Tibial nerve (tissue), 4 donors: ENCODE measurements around the gene ADGRE3. TPM values are rescaled to one million over a fixed set of nuclear protein-coding genes. Genes with fewer than 3 reads are reported as not detected.
"Not testable (repeated sequence)": the region's sequence is repeated elsewhere in the genome, so short reads cannot be mapped to it uniquely, and the experiment has no call there.

Experiments
- DNase-seq, 2 donors: peaks; one replicate each; pipeline ENCODE4 v3.0.0-alpha.2; 2019; ENCODE audit warnings: low spot score in 2 of 2
- H3K27ac ChIP-seq, 4 donors: fragments of 200-600 bp; sonication (generic) in 3 of 4; one replicate each; pipeline ENCODE4 v1.5.1; 2017 to 2019; ENCODE audit warnings: mild to moderate bottlenecking in 1 of 4
- H3K27me3 ChIP-seq, 2 donors: fragments of 200-600 bp; sonication (generic) in 1 of 2; one replicate each; pipeline versions ENCODE4 v1.5.1 to v1.6.0; 2017 to 2019
- H3K36me3 ChIP-seq, 3 donors: fragments of 200-600 bp; sonication (generic); one replicate each; pipeline ENCODE4 v1.5.1; 2018 to 2019
- H3K4me1 ChIP-seq, 4 donors: fragments of 200-600 bp; sonication (generic) in 3 of 4; one replicate each; pipeline ENCODE4 v1.5.1; 2017 to 2019
- H3K4me3 ChIP-seq, 4 donors: fragments of 200-600 bp; sonication (generic) in 3 of 4; one replicate each; pipeline ENCODE4 v1.5.1; 2017 to 2019; ENCODE audit warnings: mild to moderate bottlenecking in 1 of 4, moderate library complexity in 1 of 4
- H3K9me3 ChIP-seq, 4 donors: fragments of 200-600 bp; sonication (generic) in 3 of 4; one replicate each; pipeline ENCODE4 v1.5.1; 2017 to 2019
- CTCF ChIP-seq, 5 experiments: fragments of 200-600 bp in 3 of 5; fragments of 450-650 bp in 2 of 5; sonication (generic) in 3 of 5; IDR thresholded peaks; one replicate each; pipeline ENCODE4 v1.5.1; 2016 to 2019; ENCODE audit warnings: antibody characterized with exemption in 5 of 5, mild to moderate bottlenecking in 3 of 5, moderate library complexity in 2 of 5
- EP300 ChIP-seq, 2 donors: sonication (generic); formaldehyde crosslinking; IDR thresholded peaks; one replicate each; pipeline ENCODE4 v1.6.1; 2017; ENCODE audit warnings: antibody characterized with exemption in 2 of 2, mild to moderate bottlenecking in 1 of 2
- POLR2A ChIP-seq, 2 donors: fragments of 450-650 bp; IDR thresholded peaks; one replicate each; pipeline ENCODE4 v1.6.1; 2017; ENCODE audit warnings: antibody characterized with exemption in 2 of 2, mild to moderate bottlenecking in 2 of 2, moderate library complexity in 2 of 2
- WGBS, 2 donors: methylation state at CpG; one replicate each; pipeline ENCODE4 v1.1.5; 2018; 5-methylcytosine and 5-hydroxymethylcytosine counted together
- total RNA-seq, 4 donors: library from RNA; depleted of rRNA; stranded (reverse); fragments of >200 nt; gene quantifications; one replicate each; pipeline ENCODE4 v1.1.0, GENCODE V29; 2016

The ADGRE3 gene
- total RNA-seq, 4 donors from 2014 or later: not detected

DNA sequence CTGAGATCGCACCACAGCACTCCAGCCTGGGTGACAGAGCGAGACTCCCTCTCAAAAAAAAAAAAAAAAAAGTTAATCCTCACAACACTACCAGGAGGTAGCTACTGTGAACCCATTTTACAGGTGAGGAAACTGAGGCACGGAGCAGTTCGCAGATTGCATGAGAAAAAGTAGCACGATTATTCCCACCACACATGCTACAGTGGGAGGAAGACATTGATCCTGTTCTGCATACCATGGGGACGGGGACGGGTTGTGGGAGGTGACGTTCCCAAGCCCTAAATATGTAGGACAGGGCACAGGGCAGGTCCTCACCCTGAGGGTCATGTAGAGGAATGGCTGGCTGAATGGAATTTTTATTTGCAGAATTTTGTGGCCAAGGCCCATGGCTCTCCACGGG lies 68.0 kb downstream of the ADGRE3 start:
- TF ChIP-seq CTCF (IDR thresholded peaks at IDR 0.05): no peak
- no peak for TF ChIP-seq POLR2A (IDR thresholded peaks at IDR 0.05)
- TF ChIP-seq EP300 (IDR thresholded peaks at IDR 0.05): no peak
- Histone ChIP-seq H3K36me3 (no peaks in the 10 kb centered on the region), H3K4me3 (no peak overlapping the region), H3K9me3 (peaks cover 0 to 13% (median 0%) of the 10 kb centered on the region in 4 donors), H3K4me1 (no peaks in the 10 kb centered on the region), H3K27me3 (no peaks in the 10 kb centered on the region), H3K27ac (no peak overlapping the region)
- no peak for DNase-seq
- 71 to 73% methylated on average over 9 of the region's 9 CpGs for WGBS, 2 donors

DNA sequence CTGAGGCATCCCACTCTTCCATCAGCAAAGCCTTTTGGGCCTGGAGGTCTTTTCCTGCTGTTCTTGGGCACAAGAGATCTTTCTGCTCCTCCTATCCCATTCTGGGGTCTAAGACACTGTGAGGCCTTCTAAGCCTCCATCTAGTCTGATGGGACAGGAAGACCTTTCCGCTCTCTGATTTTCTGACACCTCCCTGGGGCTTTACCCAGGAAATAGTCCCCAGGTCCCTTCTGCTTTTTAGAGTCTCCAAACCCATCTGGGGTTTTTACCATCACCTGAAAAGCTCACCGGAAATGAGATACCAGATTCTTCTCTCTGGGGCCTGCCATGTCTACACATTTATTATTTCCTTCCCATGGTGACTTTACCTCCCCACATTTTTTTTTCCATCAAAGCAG lies 70.7 kb downstream of the ADGRE3 start:
- WGBS, 2 donors: 83 to 84% methylated on average over 2 of the region's 2 CpGs
- Histone ChIP-seq H3K27ac (no peak overlapping the region), H3K4me3 (no peak overlapping the region), H3K36me3 (no peaks in the 10 kb centered on the region), H3K4me1 (no peaks in the 10 kb centered on the region), H3K27me3 (no peaks in the 10 kb centered on the region), H3K9me3 (peaks cover 0 to 13% (median 0%) of the 10 kb centered on the region in 4 donors)
- no peak for DNase-seq
- TF ChIP-seq POLR2A (IDR thresholded peaks at IDR 0.05): no peak
- TF ChIP-seq EP300 (IDR thresholded peaks at IDR 0.05): no peak
- no peak for TF ChIP-seq CTCF (IDR thresholded peaks at IDR 0.05)

DNA sequence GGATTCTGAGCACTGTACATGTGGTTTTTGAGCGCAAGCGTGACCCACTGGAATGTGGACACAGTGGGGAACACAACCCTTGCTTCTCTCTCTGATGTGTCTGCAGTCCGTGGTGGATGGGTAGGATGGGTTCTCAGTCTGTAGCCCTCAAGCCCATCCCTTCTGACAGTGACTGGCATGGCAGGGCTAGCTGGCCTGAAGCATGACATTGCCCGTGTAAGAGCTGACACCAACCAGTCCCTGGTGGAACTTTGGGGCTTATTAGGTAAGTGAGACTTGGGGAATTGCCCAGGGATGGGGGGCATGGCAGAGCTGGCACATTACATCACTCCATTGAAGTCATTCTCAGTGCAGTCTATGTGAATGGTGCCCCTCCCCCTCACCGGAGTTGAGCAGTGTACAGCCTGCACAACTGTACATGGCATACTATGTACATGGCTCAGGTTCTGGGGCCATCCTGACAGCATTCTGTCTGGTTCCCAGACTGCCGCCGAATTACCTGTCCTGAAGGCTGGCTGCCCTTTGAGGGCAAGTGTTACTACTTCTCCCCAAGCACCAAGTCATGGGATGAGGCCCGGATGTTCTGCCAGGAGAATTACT lies 75.0 kb downstream of the ADGRE3 start:
- Histone ChIP-seq H3K27me3 (no peaks in the 10 kb centered on the region), H3K36me3 (no peaks in the 10 kb centered on the region), H3K27ac (no peak overlapping the region), H3K4me1 (no peaks in the 10 kb centered on the region), H3K4me3 (no peak overlapping the region), H3K9me3 (peaks cover 0 to 13% (median 0%) of the 10 kb centered on the region in 4 donors)
- TF ChIP-seq CTCF (IDR thresholded peaks at IDR 0.05) (no peak), EP300 (IDR thresholded peaks at IDR 0.05) (no peak), POLR2A (IDR thresholded peaks at IDR 0.05) (no peak)
- 83% methylated on average over 8 of the region's 8 CpGs for WGBS, 2 donors
- no peak for DNase-seq

DNA sequence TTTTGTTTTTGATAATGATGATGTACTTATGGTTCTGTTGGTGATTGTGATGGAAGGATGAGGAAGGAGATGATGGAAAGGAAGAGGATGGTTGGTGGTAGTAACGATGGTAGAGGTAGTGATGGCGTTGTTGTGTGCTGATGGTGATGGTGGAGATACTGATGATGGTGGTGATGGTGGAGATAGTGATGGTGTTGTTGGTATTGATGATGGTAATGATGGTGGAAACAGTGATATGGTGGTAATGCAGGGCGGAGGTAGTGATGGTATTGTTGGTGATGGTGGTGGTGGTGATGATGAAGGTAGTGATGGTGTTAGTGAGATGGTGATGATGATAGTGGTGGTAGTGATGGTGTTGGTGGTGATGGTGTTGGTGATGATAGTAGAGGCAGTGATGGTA lies 79.1 kb downstream of the ADGRE3 start:
- no peak for DNase-seq
- Histone ChIP-seq H3K4me1 (no peaks in the 10 kb centered on the region), H3K36me3 (no peaks in the 10 kb centered on the region), H3K27me3 (no peaks in the 10 kb centered on the region), H3K4me3 (no peak overlapping the region), H3K27ac (no peak overlapping the region), H3K9me3 (no peaks in the 10 kb centered on the region)
- TF ChIP-seq POLR2A (IDR thresholded peaks at IDR 0.05) (no peak), CTCF (IDR thresholded peaks at IDR 0.05) (no peak), EP300 (IDR thresholded peaks at IDR 0.05) (no peak)
- 90 to 94% methylated on average over 3 of the region's 3 CpGs for WGBS, 2 donors

- H3K4me1 ChIP-seq, H3K36me3 ChIP-seq, H3K27me3 ChIP-seq, DNase-seq, H3K9me3 ChIP-seq, H3K27ac ChIP-seq, H3K4me3 ChIP-seq: not testable (repeated sequence)
- 100% methylated on average over 3 of the region's 4 CpGs; no CpG with 5 or more reads in 1 of the 2 donors for WGBS, 2 donors
These were observed 85.2 kb downstream of the ADGRE3 start for GRCh38 chr19:14589433-14589832.

- not testable (repeated sequence) for H3K27ac ChIP-seq, H3K36me3 ChIP-seq, H3K4me1 ChIP-seq, H3K9me3 ChIP-seq, H3K4me3 ChIP-seq, DNase-seq, H3K27me3 ChIP-seq
- WGBS, 2 donors: 50 to 74% methylated on average over 1 to 3 of the region's 3 CpGs
These were observed 89.5 kb downstream of the ADGRE3 start for GRCh38 chr19:14585187-14585586.

GRCh38 chr19:14584372-14584771 lies 90.3 kb downstream of the ADGRE3 start:
- H3K9me3 ChIP-seq, H3K27ac ChIP-seq, DNase-seq, H3K36me3 ChIP-seq, H3K27me3 ChIP-seq, H3K4me1 ChIP-seq: not testable (repeated sequence)
- H3K4me3 ChIP-seq: peak overlapping the region in 1 of 4 donors; percentile 21
- WGBS, 2 donors: 78 to 83% methylated on average over 5 of the region's 5 CpGs
